Stimulated activated CD4-positive, alpha-beta T cell treated with anti-CD3 and anti-CD28 coated beads, Interleukin-12 subunit alpha, Interleukin-12 subunit beta, amount 100 ng/mL, for 4 hours (primary cell): ENCODE data around the gene TEDDM1.

Experiments
- DNase-seq: peaks from one replicate; pipeline ENCODE4 v3.0.0-alpha.2; 2020

TEDDM1 gene

DNA sequence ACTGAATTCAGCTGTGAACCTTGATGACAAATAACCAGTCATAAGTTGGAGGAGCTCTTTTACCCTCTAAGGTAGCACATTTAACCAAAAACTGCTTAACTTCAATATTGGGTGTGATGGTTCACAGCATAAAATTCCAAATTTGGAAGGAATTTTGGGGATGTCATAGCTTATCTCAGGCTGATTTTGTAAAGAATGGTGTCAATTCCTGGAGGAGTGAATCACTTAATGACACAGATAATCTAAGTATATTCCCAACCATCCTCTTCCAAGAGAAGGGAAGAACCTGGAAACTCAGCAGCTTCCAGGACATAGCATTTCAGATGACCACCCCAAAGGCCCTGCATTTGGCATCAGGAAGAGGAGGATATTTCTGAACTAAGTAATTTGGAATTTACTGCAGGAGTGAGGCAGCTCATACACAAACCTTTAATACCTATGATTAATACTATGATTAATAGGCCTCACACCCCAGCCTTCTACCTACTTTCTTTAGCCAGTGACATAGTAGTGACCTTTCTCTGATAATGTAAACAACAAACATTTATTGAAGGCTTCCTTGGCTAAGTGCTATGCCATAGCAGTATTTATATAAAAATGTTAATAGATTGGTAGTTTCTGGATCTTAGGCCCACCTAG lies 23.4 kb downstream of the TEDDM1 start:
- DNase-seq: no peak

DNA sequence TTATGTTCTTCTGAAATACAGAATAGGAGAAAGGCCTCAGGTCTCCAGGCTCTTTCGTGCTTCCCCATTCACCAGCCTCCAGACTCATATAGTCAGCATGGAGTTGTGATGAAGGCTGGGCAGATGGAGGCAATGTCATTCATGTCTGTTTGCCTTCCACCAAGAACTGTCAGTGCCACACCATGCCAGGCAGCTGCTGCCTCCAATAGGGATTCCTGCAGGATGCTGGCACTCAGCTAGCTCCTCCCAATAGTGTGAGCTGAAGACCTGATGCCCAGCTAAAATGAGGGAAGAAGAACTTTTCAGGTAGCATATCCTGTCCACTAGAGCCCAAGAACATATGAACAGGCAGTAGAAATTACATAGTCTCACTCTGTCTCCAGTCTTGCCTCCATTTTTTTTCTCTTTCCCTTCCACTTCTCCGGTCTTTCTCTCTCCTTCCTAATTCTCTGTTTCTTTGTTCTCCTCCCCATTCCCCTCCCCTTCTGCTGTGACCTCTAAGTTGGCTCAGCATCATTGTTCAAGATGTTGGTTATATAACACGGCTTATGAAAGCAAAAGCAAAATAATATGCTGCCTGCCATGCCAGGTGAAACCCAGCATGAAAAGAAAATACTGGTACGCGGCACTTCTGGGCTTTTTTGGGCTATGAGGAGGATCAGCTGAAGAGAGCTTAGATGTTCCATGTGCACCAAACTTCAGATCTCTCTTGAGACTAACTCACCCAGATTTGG lies 26.2 kb downstream of the TEDDM1 start:
- no peak for DNase-seq

DNA sequence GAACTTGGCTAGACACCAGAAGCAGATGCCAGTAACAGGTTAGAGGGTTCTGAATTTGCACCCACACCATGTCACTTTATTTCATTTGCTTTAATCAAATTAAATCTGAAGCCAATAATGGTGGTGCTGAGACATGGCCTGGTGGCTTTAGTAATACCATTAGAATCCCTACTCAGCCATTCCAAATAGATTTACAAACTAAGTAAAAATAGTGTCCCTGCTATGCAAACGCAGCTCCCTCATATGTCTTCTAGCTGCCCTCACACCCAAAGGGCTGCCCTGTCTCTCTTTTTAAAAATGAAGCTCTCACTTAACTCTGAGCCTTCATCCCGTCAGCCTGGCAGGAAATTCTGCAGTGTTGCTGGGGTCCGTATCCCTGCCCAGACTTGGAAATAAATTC lies 29.9 kb downstream of the TEDDM1 start:
- DNase-seq: no peak

DNA sequence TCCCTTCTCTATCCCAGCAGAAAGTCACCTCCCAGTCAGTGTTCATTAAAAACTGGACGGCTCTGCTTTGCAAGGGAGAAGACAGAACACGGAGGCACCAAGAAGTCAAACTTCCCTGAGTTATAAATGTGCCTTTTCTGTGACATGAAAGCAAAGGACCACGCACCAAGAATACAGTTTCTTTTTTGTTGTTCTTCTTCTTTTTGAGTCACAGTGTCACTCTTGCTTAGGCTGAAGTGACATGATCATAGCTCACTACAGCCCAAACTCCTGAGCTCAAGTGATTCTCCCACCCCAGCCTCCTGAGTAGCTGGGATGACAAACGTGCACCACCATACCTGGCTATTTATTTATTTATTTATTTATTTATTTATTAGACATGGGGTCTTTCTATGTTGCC lies 31.6 kb downstream of the TEDDM1 start:
- DNase-seq: no peak

DNA sequence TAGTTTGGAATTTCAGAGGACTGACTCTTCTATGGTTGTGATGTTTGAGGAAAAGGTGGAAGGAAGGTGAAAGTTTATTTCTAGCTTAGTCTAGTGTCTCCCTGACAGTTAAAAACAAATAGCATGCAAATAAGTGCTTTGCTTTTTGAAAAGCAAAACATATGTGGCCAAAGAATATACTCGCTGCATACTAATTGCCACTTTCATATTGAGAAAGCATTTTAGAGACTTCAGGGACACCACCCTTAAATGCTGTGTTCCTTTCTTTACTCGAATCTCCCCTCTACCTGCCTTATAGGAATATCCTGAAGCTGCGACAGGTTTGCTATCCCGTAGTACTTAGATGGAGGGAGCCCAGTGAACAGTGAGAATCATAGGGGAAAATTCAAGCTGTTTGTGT lies 32.1 kb downstream of the TEDDM1 start:
- no peak for DNase-seq

DNA sequence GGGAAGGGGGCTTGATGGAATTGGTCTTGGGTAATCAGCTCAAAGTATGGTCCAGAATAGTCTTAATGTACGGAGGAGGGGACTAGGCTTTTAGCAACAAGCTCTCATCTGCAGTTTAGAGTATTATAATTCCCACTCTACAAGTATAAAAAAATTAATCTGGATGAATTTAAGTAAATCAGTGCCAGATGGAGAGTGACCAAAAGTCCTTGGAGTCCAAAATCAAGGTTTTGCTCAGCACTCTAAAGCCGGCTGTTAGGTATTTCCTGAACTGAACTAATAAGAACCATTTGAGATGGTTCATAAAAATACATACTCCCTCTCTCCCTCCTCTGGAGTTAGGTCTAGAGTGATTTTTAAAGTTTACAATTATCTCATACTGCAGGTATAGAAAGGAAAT lies 32.5 kb downstream of the TEDDM1 start:
- DNase-seq: no peak

DNA sequence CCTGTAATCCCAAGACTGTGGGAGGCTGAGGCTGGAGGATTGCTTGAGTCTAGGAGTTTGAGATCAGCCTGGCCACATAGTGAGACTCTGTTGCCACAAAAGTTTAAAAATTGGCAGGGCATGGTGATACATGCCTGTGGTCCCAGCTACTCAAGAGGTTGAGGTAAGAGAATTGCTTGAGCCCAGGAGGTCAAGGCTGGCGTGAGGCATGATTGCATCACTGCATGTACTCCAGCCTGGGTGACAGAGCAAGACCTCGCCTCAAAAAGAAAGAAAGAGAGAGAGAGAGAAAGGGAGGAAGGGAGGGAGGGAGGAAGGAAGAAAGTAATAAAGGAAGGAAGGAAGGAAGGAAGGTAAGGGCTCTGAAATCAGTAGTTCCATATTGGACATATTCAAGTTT lies 33.9 kb downstream of the TEDDM1 start:
- no peak for DNase-seq

DNA sequence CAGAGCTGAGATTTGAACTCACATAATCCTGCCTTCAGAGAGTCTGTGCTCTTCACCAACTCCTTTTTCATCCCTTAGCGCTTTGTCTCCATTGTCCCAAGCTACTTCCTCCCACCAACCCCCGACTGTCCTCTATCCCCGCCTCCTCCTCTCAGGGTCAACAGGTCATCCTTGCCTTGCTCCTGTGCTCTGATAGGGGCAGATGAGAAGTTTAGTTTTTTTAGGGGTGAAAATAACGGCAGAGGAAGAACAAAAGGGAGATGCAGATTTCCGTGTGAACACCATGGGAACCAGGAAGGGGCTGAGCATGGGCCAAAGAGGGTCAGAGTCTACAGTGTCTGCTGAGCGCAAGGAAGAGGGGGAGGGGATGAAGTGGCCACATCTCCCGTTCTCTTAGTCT lies 40.8 kb downstream of the TEDDM1 start:
- no peak for DNase-seq

DNA sequence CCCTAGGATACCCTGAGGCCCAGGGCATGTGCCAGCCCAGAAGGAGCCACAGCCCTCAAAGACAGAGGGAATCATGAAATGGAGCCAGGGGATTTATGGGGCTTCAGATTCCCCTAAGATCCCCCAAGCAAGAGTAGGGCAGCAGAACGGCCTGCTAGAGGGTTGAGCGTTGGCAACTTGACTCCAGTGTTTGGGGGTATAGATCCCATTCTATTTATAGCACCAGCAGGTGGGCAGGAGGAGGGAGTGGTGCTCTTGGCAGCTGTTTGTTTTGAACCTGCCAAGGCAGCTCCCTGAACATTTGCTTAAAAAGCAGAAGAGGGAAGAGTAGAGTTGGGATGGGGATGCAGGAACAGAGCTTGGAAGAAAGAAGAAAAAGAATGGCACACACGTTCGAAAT lies 42.6 kb downstream of the TEDDM1 start:
- DNase-seq: no peak

DNA sequence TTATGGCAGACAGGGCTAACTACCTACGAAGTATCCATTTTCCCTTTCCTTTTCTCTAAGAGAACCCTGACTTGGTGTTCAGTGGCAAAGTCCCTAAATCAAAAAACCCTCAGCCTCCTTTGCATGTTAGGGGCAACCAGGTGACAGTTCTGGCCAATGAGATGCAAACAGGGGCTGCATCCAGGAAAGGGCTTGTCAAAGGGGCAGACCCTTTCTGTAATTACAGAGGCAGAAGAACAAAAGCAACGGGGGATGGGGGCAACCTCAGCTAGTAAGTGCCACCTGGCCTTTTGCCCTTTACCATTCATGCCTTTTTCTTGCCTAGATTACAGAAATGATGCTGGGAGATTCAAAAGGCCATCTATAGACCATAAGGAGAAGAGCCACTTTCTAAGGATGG lies 43.3 kb downstream of the TEDDM1 start:
- DNase-seq: no peak

DNA sequence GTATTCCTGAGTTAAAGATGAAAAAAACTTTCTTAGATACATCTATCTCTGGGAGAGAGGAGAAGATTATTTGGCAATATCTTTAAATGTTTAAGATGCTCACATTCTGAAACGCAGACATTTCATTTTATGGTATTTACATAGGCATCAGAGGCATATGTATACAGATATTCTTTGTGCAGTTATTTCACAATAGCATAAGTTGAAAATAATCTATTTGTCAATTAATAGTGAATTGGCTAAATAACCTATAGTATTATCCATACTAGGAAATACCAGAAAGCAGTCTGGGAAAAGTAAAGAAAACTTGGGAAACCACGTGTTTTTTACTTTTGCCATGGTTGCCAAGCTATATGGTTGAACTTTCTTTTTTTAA lies 44.8 kb downstream of the TEDDM1 start:
- no peak for DNase-seq

DNA sequence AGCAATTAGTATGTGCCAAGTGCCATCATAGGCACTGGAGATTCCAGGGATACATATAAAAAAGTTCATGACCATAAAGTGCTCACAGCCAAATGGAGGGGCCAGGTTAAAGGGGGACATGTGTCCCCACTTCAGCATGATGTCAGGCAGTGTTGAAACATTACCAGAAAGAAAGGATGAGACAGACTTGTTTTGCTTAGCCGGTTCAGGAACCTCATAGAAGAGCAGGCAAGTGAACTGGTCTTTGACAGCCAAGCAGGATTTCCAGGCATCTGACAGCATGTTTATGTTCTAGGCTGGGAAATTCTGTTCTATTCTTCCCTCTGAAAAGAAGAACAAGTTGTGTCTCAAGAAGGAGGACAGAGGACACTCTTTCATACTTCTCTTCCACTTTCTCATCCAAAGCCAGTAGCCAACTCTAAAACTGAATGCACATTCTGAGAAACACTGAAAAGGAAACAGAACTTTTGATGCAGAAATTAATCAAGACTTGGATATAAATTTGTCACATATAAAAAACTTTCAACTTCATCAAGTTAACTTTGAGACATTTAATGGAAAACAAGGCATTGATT lies 48.6 kb downstream of the TEDDM1 start:
- DNase-seq: no peak

DNA sequence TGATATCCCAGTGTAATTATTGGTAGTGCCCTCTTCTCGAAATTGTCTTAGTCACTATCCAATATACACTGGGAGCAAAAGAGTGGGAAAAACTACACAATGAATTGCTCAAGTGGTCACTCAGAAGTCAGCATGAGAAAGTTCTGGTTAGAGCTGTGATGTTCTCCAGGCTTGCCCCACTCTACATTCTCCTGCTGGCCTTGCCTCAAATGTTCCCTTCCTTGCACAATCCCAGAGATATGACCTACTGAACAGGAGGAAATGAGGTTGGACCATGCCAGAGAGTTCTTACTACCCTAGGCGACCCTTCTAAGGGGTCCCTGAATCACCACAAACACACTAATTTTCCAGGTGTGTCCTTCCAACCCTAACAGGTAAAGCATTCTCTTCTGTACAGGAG lies 49.6 kb downstream of the TEDDM1 start:
- no peak for DNase-seq

DNA sequence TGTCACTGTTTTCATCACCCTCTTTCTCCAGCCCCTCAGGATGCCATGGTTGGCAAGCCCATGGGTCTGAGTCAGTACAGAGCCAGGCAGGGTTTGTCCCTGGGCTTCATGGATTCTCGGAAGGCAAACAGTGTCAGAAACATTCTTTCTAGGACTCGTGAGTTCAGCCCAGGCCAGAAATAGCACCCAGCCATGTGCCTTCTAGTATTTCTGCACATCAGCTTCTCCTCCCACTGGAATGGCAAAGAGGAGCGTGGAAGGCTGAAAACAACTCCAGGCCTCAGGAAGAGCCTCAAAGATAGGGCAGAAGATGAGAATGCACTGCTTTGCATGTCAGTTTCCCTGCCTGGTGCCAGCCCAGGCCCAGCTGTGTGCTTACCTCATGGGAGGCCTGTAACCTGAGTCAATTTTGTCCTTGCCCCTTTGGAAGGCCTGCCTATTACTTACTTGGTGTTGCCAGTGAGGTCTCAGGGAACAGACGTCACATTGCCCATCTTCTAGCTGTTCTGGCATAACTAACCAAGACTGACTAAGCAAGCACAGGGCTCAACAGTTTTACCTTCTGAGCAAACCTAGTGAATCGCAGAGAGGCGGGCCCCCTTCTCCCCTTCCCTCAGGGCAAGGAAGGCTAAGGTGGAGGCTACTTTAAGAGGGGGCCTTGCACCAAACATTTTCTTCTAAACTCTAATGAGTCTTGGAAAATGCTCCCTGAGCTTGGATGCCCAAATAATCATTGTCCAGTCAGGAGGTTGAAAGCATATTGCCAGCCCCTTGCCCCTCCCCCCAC lies 51.3 kb downstream of the TEDDM1 start:
- DNase-seq: no peak
